Right lobe of liver (tissue), 4 donors: ENCODE data around the gene SRPX.

ENCODE experiments used
- CTCF ChIP-seq, 4 donors: fragments of 200-600 bp in 3 of 4; fragments of 450-650 bp in 1 of 4; IDR thresholded peaks; one replicate each; pipeline versions ENCODE4 v1.5.1 to v1.8.0; 2016 to 2022; ENCODE audit warnings: antibody characterized with exemption in 4 of 4, mild to moderate bottlenecking in 2 of 4
- POLR2A ChIP-seq: fragments of 450-650 bp; IDR thresholded peaks from one replicate; pipeline ENCODE4 v1.6.1; 2017; ENCODE audit warnings: antibody characterized with exemption, mild to moderate bottlenecking
- donor health status: DM: no; HTN: no; CAD: no.
- donor health status: DM: no; HTN: no; CAD: no.
- donor health status: DM: no; HTN: yes; CAD: no.

GRCh38 chrX:38178396-38178795 lies 42.3 kb downstream of the SRPX start:
- TF ChIP-seq CTCF (IDR thresholded peaks at IDR 0.05) (no peak), POLR2A (no peak)
